GM23338 (cell line): ENCODE data around the gene LMNA.

Source experiments
- CREB1 ChIP-seq: fragments of 250-450 bp; sonication (Bioruptor Pico); IDR thresholded peaks from 2 replicates; pipeline ENCODE4 v1.5.0; 2020; ENCODE audit warnings: low read depth, mild to moderate bottlenecking, moderate library complexity
- CTCF ChIP-seq, 2 experiments: fragments of 200-600 bp in 1 of 2; sonication (generic) in 1 of 2; conservative IDR thresholded peaks; 2 replicates each; pipeline versions ENCODE4 v1.5.1 to v1.6.1; 2016 to 2017; ENCODE audit warnings: antibody characterized with exemption in 2 of 2, low read depth in 2 of 2, mild to moderate bottlenecking in 2 of 2, moderate library complexity in 1 of 2
- ETS1 ChIP-seq: IDR thresholded peaks from 2 replicates; pipeline ENCODE4 v1.6.1; 2016; ENCODE audit warnings: antibody characterized with exemption
- EZH2 ChIP-seq: fragments of 200-600 bp; sonication (generic); IDR thresholded peaks from one replicate; pipeline ENCODE4 v1.8.0; 2017; ENCODE audit warnings: antibody characterized with exemption, mild to moderate bottlenecking, low read depth; ENCODE audit not compliant: unreplicated experiment
- EZH2phosphoT487 ChIP-seq: fragments of 200-600 bp; sonication (generic); IDR thresholded peaks from one replicate; pipeline ENCODE4 v1.8.1; 2018; ENCODE audit warnings: antibody characterized with exemption; ENCODE audit not compliant: unreplicated experiment
- JUNB ChIP-seq: IDR thresholded peaks from one replicate; pipeline ENCODE4 v1.6.1; 2016; ENCODE audit warnings: antibody characterized with exemption; ENCODE audit not compliant: unreplicated experiment
- POLR2AphosphoS5 ChIP-seq: IDR thresholded peaks from 2 replicates; pipeline ENCODE4 v1.6.1; 2016; ENCODE audit warnings: antibody characterized with exemption, low read depth
- REST ChIP-seq: IDR thresholded peaks from one replicate; pipeline ENCODE4 v1.6.1; 2018; ENCODE audit warnings: antibody characterized with exemption; ENCODE audit not compliant: unreplicated experiment
- ZNF114 ChIP-seq: fragments of 250-450 bp; sonication (Bioruptor Pico); IDR thresholded peaks from 2 replicates; pipeline ENCODE4 v1.5.0; 2020; ENCODE audit warnings: mild to moderate bottlenecking, moderate library complexity

GRCh38 chr1:156172696-156173470 lies 58.4 kb downstream of the LMNA start:
- TF ChIP-seq CTCF (conservative IDR thresholded peaks at IDR 0.05; ENCODE audit: low read depth in 2 of 2) (peak; percentile 58 to 59), EZH2phosphoT487 (no peak), JUNB (no peak), EZH2 (no peak), ETS1 (no peak), REST (no peak), CREB1 (CRISPR knock-in tag) (no peak), POLR2AphosphoS5 (no peak), ZNF114 (CRISPR knock-in tag) (no peak)
